HG03520 (cell line): Measurements from ENCODE around the gene SLC26A1.

Experiments
- ATAC-seq: cut with Tn5 transposase; IDR thresholded peaks from one replicate; pipeline ENCODE4 v1.9.1; 2021; ENCODE audit warnings: mild to moderate bottlenecking, moderate library complexity; ENCODE audit not compliant: unreplicated experiment

The SLC26A1 gene

GRCh38 chr4:1029529-1029928, 36.3 kb upstream of the SLC26A1 start:
- no peak for ATAC-seq

- ATAC-seq = no peak
Measured at GRCh38 chr4:1028574-1029220, 35.5 kb upstream of the SLC26A1 start.

GRCh38 chr4:1027915-1028238, 34.7 kb upstream of the SLC26A1 start:
- ATAC-seq = no peak

GRCh38 chr4:1027219-1027914, 34.2 kb upstream of the SLC26A1 start:
- no peak for ATAC-seq

GRCh38 chr4:1026115-1026514, 32.9 kb upstream of the SLC26A1 start:
- peak; percentile 62 for ATAC-seq

GRCh38 chr4:1024882-1025545, 31.8 kb upstream of the SLC26A1 start:
- ATAC-seq = no peak

- ATAC-seq = no peak
Measured at GRCh38 chr4:1023895-1024740, 30.9 kb upstream of the SLC26A1 start.

- no peak for ATAC-seq
Measured at GRCh38 chr4:1023075-1023640, 30.0 kb upstream of the SLC26A1 start.

- no peak for ATAC-seq
Measured at GRCh38 chr4:1022739-1023066, 29.5 kb upstream of the SLC26A1 start.

- ATAC-seq = no peak
Measured at GRCh38 chr4:1022051-1022738, 29.0 kb upstream of the SLC26A1 start.

GRCh38 chr4:1021386-1022050, 28.3 kb upstream of the SLC26A1 start:
- ATAC-seq = peak; percentile 73

GRCh38 chr4:1019729-1020470, 26.7 kb upstream of the SLC26A1 start:
- ATAC-seq = no peak

GRCh38 chr4:1019320-1019719, 26.1 kb upstream of the SLC26A1 start:
- no peak for ATAC-seq

GRCh38 chr4:1018147-1019020, 25.2 kb upstream of the SLC26A1 start:
- ATAC-seq = no peak

GRCh38 chr4:1017706-1018105, 24.5 kb upstream of the SLC26A1 start:
- no peak for ATAC-seq

- no peak for ATAC-seq
Measured at GRCh38 chr4:1017211-1017610, 24.0 kb upstream of the SLC26A1 start.

- no peak for ATAC-seq
Measured at GRCh38 chr4:1015746-1016145, 22.5 kb upstream of the SLC26A1 start.

- ATAC-seq = no peak
Measured at GRCh38 chr4:1015179-1015578, 22.0 kb upstream of the SLC26A1 start.
